ENCODE results near the gene DLGAP1. TPM values are rescaled to one million over a fixed set of nuclear protein-coding genes. Genes with fewer than 3 reads are reported as not detected.

The DLGAP1 gene
- total and polyA plus RNA-seq, 2 donors (not counting 1 experiment from before 2014, with no cell fraction given), result 0.07 to 0.61 TPM

- Histone ChIP-seq H3K9ac (ENCODE audit: low read length) (peak overlapping the region; percentile 68), H3K4me2 (replicated peaks; ENCODE audit: low read depth, low read length, poor library complexity, severe bottlenecking) (peak overlapping the region; percentile 75), H3K9me3 (ENCODE audit: control extremely low read depth in 1 of 3, control insufficient read depth in 2 of 3, insufficient read depth in 1 of 3, low read length in 2 of 3) (no peaks in the 10 kb centered on the region), H3K27ac (ENCODE audit: low read length in 2 of 2) (peak overlapping the region; percentile 88 to 96), H3K79me2 (ENCODE audit: control insufficient read depth, insufficient read depth, low read length) (no peaks in the 10 kb centered on the region), H4K20me1 (ENCODE audit: control insufficient read depth, insufficient read depth, low read length, poor library complexity, severe bottlenecking) (peaks cover 3% of the 10 kb centered on the region), H3K4me1 (ENCODE audit: control insufficient read depth in 2 of 2, insufficient read depth in 2 of 2, low read length in 2 of 2) (peaks cover 43 to 49% of the 10 kb centered on the region in 2 donors), H3K36me3 (replicated peaks in 1 of 2; ENCODE audit: control extremely low read depth in 1 of 2, control insufficient read depth in 1 of 2, extremely low read depth in 1 of 2, insufficient read depth in 2 of 2, low read length in 1 of 2) (peaks cover 0 to 4% of the 10 kb centered on the region in 2 experiments), H2AFZ (ENCODE audit: insufficient read depth, low read depth, low read length, poor library complexity, severe bottlenecking) (no peak overlapping the region), H3K4me3 (ENCODE audit: control extremely low read depth in 1 of 5, extremely low read depth in 1 of 5, insufficient read depth in 1 of 5, low read depth in 2 of 5, low read length in 4 of 5) (peak overlapping the region; percentile 43 to 80 (median 64)), H3K27me3 (replicated peaks in 1 of 4; ENCODE audit: control extremely low read depth in 1 of 4, control insufficient read depth in 3 of 4, insufficient read depth in 4 of 4, low read length in 3 of 4) (no peaks in the 10 kb centered on the region)
- WGBS (ENCODE audit: insufficient coverage), result no CpG with 5 or more reads among the region's 7 CpGs
- TF ChIP-seq CTCF (IDR thresholded peaks at IDR 0.05), result no peak
- TF ChIP-seq EZH2 (IDR thresholded peaks at IDR 0.05; ENCODE audit: borderline replicate concordance, insufficient read depth, low read depth, low read length, poor library complexity, severe bottlenecking), result no peak
- DNase-seq (peak; percentile 66), ATAC-seq (ENCODE audit: low read depth) (peak; percentile 11)
- ChIA-PET CTCF (interaction anchor here (0.5 to 5.9 kb wide), 33 partner anchors 7 to 1298 kb away, joined by 3 to 96 read pairs (median 4); partner anchors contain the start of gene TGIF1), POLR2A (interaction anchor here (0.5 to 4.6 kb wide), 10 partner anchors 10 to 940 kb away, joined by 3 to 73 read pairs (median 8); partner anchors contain the start of genes MYL12A, SMCHD1 and TGIF1)
- Mint-ChIP-seq H3K4me3 (peak overlapping the region; percentile 91), H3K4me1 (peaks cover 53% of the 10 kb centered on the region), H3K27ac (peak overlapping the region; percentile 98), H3K27me3 (no peaks in the 10 kb centered on the region), H3K9me3 (ENCODE audit: insufficient read depth) (no peaks in the 10 kb centered on the region)
- intact Hi-C loops (cut with micrococcal nuclease), result loop anchor here (1.0 to 10.0 kb wide), 8 partner anchors 9 to 941 kb away; partner anchors contain the start of genes MYL12A and SMCHD1
Measured at GRCh38 chr18:3595369-3596273, 859.5 kb downstream of the DLGAP1 start.
